HFFc6 (cell line): ENCODE results near the gene CACNA2D1. TPM values are rescaled to one million over a fixed set of nuclear protein-coding genes. Genes with fewer than 3 reads are reported as not detected.

Experiments used
- DNase-seq: peaks from one replicate; pipeline ENCODE4 v3.0.0-alpha.2; 2018
- H3K27ac Mint-ChIP-seq: 2 replicates; pipeline ENCODE4 v1.8.0; 2020; ENCODE audit warnings: mild to moderate bottlenecking, mixed read lengths
- H3K27me3 Mint-ChIP-seq: 2 replicates; pipeline ENCODE4 v1.8.0; 2021; ENCODE audit warnings: mild to moderate bottlenecking, moderate library complexity, mixed read lengths; ENCODE audit not compliant: insufficient read depth
- H3K36me3 Mint-ChIP-seq: 2 replicates; pipeline ENCODE4 v1.8.0; 2021; ENCODE audit warnings: low read depth, mixed read lengths
- H3K4me1 Mint-ChIP-seq: 2 replicates; pipeline ENCODE4 v1.8.0; 2020; ENCODE audit warnings: low read depth, mixed read lengths
- H3K4me3 Mint-ChIP-seq: 2 replicates; pipeline ENCODE4 v1.8.0; 2020; ENCODE audit warnings: mild to moderate bottlenecking, moderate library complexity, mixed read lengths
- H3K9me3 Mint-ChIP-seq: 2 replicates; pipeline ENCODE4 v1.8.0; 2020; ENCODE audit warnings: mild to moderate bottlenecking, mixed read lengths
- CTCF ChIP-seq: fragments of 200-600 bp; sonication (generic); IDR thresholded peaks from 2 replicates; pipeline ENCODE4 v1.5.0; 2021; ENCODE audit warnings: antibody characterized with exemption, mild to moderate bottlenecking
- total RNA-seq, 6 experiments: library from RNA; stranded (reverse); fragmentation: NEBNext Ultra II Directional; extraction: Animal tissue kit (Norgen Biotek cat#: 25700); gene quantifications; 2 replicates in 1 of 6; 3 replicates in 5 of 6; pipeline ENCODE4 v1.2.3, GENCODE V29; 2021

Gene CACNA2D1
- total RNA-seq, 6 experiments from 2014 or later, result 34.9 to 43.6 (median 36.8) TPM

DNA sequence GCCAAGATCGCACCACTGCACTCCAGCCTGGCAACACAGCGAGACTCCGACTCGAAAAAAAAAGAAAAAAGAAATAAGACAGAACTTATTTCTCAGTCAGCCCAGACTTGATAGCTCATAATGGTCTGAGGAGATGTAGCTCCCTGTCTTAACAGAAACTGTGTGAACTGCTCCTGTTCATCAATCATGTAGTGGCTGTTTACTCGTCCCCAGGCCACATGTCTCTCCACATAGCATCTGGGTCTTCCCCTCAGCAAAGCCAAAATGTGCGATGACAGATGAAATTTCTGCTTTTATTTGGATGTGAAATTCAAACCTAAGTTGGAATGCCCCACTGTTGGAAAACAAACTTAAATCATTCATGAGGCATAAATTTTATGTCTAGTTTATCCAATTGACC lies 219.0 kb downstream of the CACNA2D1 start:
- no peak for TF ChIP-seq CTCF
- H3K36me3 Mint-ChIP-seq, result no peaks in the 10 kb centered on the region
- H3K27me3 Mint-ChIP-seq, result no peaks in the 10 kb centered on the region
- DNase-seq, result no peak
- H3K4me3 Mint-ChIP-seq, result no peak overlapping the region
- H3K9me3 Mint-ChIP-seq, result no peaks in the 10 kb centered on the region
- no peaks in the 10 kb centered on the region for H3K4me1 Mint-ChIP-seq
- no peak overlapping the region for H3K27ac Mint-ChIP-seq

DNA sequence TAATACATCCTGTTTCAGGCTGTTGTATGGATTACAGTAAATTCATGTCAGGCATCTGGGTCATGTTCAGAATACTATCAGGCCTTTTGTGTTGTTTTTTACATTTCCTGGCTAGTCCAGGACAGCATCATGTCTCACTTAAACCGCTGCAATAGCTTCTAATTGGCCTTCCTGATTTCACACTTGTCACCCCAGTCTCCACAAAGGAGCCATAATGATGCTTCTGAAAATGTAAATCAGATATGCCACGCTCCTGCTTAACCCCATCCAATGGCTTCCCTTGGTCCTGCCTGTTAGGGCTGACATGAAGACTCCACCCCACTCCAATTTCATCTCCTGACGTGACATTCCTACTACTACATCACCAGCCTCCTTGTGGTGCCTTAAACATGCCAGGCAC lies 220.0 kb downstream of the CACNA2D1 start:
- Mint-ChIP-seq H3K4me1 (no peaks in the 10 kb centered on the region), H3K27ac (no peak overlapping the region), H3K27me3 (no peaks in the 10 kb centered on the region), H3K36me3 (no peaks in the 10 kb centered on the region), H3K9me3 (no peaks in the 10 kb centered on the region), H3K4me3 (no peak overlapping the region)
- no peak for DNase-seq
- TF ChIP-seq CTCF, result no peak

DNA sequence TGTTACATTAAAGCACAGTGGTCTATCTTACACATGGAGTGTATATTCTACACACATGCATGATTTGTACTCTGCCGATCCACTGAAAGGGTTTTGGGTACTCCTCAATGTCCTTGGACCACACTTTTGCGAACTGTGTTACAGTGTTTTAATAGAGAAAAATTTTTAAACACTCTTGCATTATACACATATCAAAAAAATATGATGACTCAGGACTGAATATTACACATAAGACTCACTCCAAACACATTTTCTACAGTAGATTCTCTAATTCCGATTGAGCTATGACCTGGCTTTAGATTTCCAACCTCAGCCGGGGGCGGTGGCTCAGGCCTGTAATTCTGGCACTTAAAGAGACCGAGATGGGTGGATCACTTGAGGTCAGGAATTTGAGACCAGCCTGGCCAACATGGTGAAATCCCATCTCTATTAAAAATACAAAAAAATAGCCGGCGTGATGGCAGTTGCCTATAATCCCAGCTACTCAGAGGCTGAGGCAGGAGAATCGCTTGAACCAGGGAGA lies 222.4 kb downstream of the CACNA2D1 start:
- no peaks in the 10 kb centered on the region for H3K9me3 Mint-ChIP-seq
- no peaks in the 10 kb centered on the region for H3K4me1 Mint-ChIP-seq
- H3K27me3 Mint-ChIP-seq, result no peaks in the 10 kb centered on the region
- H3K27ac Mint-ChIP-seq, result no peak overlapping the region
- TF ChIP-seq CTCF, result no peak
- H3K4me3 Mint-ChIP-seq, result no peak overlapping the region
- DNase-seq, result no peak
- H3K36me3 Mint-ChIP-seq, result no peaks in the 10 kb centered on the region

DNA sequence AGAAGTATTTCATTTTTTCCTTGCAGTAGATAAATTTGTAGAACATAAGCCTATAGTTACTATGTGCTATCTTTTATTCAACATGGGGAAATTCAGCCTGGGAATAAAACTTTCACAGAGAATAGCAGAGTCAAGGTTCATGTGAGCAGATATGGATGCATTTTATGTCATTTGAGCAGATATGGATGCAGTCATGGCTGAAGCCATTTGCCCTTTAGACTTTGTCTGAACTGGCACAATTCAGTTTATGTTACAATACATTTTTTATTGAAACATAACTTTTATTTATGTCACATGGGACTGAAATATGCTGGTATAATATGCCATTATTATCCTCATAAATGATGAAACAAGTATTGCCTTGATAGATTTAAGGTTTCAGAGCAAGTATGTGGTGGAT lies 231.1 kb downstream of the CACNA2D1 start:
- DNase-seq, result no peak
- Mint-ChIP-seq H3K36me3 (no peaks in the 10 kb centered on the region), H3K4me3 (no peak overlapping the region), H3K9me3 (no peaks in the 10 kb centered on the region), H3K27ac (no peak overlapping the region), H3K27me3 (no peaks in the 10 kb centered on the region), H3K4me1 (no peaks in the 10 kb centered on the region)
- no peak for TF ChIP-seq CTCF

DNA sequence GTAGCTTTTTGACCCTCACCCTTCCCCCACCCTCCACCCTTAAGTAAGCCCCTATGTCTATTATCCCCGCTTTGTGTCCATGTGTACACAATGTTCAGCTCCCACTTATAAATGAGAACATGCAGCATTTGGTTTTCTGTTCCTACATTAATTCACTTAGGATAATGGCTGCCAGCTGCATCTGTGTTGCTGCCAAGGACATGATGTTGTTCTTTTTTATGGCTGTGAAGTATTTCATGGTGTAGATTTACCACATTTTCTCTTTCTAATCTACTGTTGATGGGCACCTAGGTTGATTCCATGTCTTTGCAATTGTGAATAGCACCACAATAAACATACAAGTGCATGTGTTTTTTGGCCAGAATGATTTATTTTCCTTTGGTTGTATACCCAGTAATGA lies 232.2 kb downstream of the CACNA2D1 start:
- H3K4me3 Mint-ChIP-seq, result no peak overlapping the region
- no peak for TF ChIP-seq CTCF
- no peaks in the 10 kb centered on the region for H3K4me1 Mint-ChIP-seq
- no peak for DNase-seq
- no peaks in the 10 kb centered on the region for H3K36me3 Mint-ChIP-seq
- no peak overlapping the region for H3K27ac Mint-ChIP-seq
- no peaks in the 10 kb centered on the region for H3K9me3 Mint-ChIP-seq
- H3K27me3 Mint-ChIP-seq, result no peaks in the 10 kb centered on the region
